WERI-Rb-1 (cell line): ENCODE data around the gene ADARB1.

Experiments
- DNase-seq: peaks from one replicate; pipeline ENCODE4 v3.0.0-alpha.2; 2020
- H3K27ac ChIP-seq: fragments of 250-450 bp; sonication (Bioruptor Pico); 2 replicates; pipeline ENCODE4 v1.5.1; 2020; ENCODE audit warnings: mild to moderate bottlenecking, moderate library complexity
- H3K27me3 ChIP-seq: fragments of 250-450 bp; sonication (Bioruptor Pico); 2 replicates; pipeline ENCODE4 v1.5.1; 2021; ENCODE audit warnings: mild to moderate bottlenecking, low read depth, moderate library complexity; ENCODE audit not compliant: insufficient read depth, severe bottlenecking
- H3K36me3 ChIP-seq: fragments of 250-450 bp; sonication (Bioruptor Pico); 2 replicates; pipeline ENCODE4 v1.5.1; 2020; ENCODE audit warnings: mild to moderate bottlenecking, moderate library complexity
- H3K4me3 ChIP-seq: 2 replicates; pipeline ENCODE4 v1.5.1; 2011; ENCODE audit warnings: low read depth, mild to moderate bottlenecking, control low read depth, low read length
- H3K9me3 ChIP-seq: fragments of 250-450 bp; sonication (Bioruptor Pico); 2 replicates; pipeline ENCODE4 v1.5.1; 2021; ENCODE audit warnings: mild to moderate bottlenecking, moderate library complexity; ENCODE audit not compliant: severe bottlenecking
- TF ChIP-seq, protein P1 (sequence below): IDR thresholded peaks from 2 replicates; pipeline ENCODE4 v1.5.1; 2011; ENCODE audit warnings: low read depth, mild to moderate bottlenecking, control low read depth, inconsistent platforms, low read length

Gene ADARB1

DNA sequence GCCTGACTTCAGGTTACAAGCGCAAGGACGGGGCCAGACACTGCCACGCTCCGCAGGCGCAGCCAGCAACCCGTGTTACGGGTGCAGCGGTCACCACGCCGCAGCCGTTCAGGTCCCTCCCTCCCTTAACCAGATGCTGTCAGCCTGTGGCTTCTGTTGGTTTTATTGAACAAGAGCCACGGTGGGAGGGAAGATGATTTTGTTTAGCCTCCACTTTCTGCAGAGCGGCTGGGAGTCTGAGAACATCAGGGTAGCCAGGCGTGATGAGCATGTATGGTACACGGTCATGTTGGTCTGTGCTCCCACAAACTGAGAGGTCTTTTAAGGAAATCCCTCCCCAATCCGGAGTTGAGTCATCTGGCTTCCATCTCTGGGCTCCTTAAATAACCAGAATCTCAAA is 18.5 kb upstream of the ADARB1 start:
- no peaks in the 10 kb centered on the region for H3K36me3 ChIP-seq
- H3K27me3 ChIP-seq: no peaks in the 10 kb centered on the region
- no peak overlapping the region for H3K4me3 ChIP-seq
- no peaks in the 10 kb centered on the region for H3K9me3 ChIP-seq
- TF ChIP-seq, protein P1, sequence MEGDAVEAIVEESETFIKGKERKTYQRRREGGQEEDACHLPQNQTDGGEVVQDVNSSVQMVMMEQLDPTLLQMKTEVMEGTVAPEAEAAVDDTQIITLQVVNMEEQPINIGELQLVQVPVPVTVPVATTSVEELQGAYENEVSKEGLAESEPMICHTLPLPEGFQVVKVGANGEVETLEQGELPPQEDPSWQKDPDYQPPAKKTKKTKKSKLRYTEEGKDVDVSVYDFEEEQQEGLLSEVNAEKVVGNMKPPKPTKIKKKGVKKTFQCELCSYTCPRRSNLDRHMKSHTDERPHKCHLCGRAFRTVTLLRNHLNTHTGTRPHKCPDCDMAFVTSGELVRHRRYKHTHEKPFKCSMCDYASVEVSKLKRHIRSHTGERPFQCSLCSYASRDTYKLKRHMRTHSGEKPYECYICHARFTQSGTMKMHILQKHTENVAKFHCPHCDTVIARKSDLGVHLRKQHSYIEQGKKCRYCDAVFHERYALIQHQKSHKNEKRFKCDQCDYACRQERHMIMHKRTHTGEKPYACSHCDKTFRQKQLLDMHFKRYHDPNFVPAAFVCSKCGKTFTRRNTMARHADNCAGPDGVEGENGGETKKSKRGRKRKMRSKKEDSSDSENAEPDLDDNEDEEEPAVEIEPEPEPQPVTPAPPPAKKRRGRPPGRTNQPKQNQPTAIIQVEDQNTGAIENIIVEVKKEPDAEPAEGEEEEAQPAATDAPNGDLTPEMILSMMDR: no peak
- DNase-seq: no peak
- no peak overlapping the region for H3K27ac ChIP-seq

DNA sequence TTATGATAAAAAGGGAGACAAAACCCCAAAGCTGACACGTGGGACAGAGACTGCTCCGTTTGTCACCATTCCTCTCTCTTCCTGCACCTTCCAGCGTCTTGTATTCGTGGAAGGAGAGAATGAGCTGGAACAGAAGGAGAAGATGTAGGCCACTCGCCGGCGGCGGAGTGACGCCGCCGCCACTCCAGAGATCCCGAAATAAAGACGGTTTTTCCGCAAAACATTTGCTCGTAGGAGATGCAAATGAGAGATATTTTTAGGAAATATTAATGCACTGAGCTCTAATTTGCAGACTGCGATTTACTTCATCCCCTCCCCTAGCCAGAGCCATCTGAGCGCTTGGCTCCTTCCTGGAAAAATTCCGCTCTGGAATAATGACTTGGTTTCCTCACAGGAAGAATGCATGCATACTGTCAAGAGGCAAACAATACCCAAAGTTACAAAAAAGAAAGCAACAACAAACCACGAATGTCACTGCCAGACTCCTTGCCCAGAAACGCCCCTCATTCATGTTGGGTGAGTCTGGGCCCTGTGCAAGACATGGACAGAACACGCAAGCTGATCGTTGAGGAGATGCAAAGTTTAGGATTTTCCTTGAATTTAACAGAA is 18.0 kb upstream of the ADARB1 start:
- Histone ChIP-seq H3K27ac (no peak overlapping the region), H3K36me3 (no peaks in the 10 kb centered on the region), H3K4me3 (no peak overlapping the region), H3K27me3 (no peaks in the 10 kb centered on the region), H3K9me3 (no peaks in the 10 kb centered on the region)
- TF ChIP-seq, protein P1: no peak
- no peak for DNase-seq

DNA sequence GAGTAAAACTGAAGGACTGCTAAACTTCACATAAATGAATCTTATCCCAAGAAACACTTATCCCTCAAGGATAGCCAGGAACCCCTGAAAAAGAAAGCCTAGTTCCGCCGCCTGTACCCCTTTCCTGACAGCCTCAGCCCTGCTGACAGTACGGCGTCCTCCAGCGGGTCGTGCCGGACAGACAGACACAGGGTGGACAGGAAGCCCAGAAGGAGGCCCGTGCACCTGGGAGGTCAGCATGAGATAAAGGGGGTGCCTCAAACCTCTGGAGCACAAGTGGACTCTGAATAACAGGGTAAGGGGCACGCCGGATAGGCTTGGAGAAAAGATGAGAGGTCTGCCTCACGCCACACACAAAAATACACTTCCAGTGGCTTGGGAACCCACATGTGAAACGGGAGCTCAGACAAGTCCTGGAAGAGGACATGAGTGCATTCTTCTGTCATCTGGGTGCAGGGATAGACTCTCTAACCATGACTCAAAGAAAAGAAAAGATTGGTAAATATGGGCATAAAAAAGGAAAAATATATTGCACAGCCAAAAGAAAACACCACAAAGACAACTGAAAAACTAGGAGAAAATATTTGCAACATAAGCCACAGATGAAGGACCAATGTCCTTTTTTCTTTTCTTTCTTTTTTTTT is 17.3 kb upstream of the ADARB1 start:
- H3K27me3 ChIP-seq: no peaks in the 10 kb centered on the region
- TF ChIP-seq, protein P1: no peak
- no peak overlapping the region for H3K4me3 ChIP-seq

DNA sequence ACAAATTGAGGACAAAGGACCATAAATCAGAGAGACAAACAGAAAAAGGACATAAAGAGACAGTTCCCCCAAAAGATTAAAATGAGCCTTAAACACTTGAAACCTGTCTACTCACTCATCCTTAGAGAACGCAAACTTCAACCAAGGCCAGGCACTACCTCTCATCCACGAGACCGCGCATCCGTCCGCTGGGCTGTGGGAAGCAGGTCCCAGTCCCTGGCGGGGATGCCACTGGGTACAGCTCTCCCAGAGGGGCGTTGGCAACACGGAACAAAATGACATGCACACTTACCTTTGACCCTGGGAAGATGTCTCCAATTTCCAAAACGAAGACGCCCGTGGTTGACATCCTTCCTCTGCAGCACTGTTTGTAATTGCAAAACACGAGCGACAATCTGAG is 16.5 kb upstream of the ADARB1 start:
- DNase-seq: no peak
- H3K9me3 ChIP-seq: no peaks in the 10 kb centered on the region
- H3K27me3 ChIP-seq: no peaks in the 10 kb centered on the region

More for the DNA sequence above, 17.3 kb upstream of the ADARB1 start:
- no peak for DNase-seq
- no peaks in the 10 kb centered on the region for H3K36me3 ChIP-seq
- H3K27ac ChIP-seq: no peak overlapping the region
- no peaks in the 10 kb centered on the region for H3K9me3 ChIP-seq

DNA sequence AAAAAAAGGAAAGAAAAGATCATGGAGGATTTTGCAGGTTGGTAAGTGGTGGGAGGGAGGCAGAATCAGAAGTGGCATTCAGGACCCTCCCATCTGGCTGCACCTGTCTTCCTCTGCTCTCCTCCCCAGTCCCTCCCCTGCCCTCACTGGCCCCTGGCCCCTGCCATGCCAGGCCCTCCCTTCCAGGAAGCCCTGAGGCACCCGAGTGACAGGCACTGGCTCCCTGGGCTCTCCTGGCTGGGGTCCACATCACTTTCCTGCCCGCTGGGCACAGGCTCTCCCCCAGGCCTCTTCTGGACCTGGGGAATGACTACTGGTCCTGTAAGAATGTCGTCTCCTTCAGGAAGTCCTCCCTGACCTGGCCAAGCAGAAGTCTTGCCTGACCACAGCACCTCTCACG is 15.3 kb upstream of the ADARB1 start:
- Histone ChIP-seq H3K4me3 (no peak overlapping the region), H3K27ac (no peak overlapping the region), H3K36me3 (no peaks in the 10 kb centered on the region), H3K27me3 (no peaks in the 10 kb centered on the region), H3K9me3 (peaks cover 6% of the 10 kb centered on the region)
- TF ChIP-seq, protein P1: no peak
- no peak for DNase-seq

More for the DNA sequence above, 16.5 kb upstream of the ADARB1 start:
- TF ChIP-seq, protein P1: no peak
- no peak overlapping the region for H3K4me3 ChIP-seq
- H3K36me3 ChIP-seq: no peaks in the 10 kb centered on the region
- no peak overlapping the region for H3K27ac ChIP-seq
